ENCODE results near the gene CFAP73.

CFAP73 gene

GRCh38 chr12:113173081-113173698 lies 23.7 kb downstream of the CFAP73 start:
- ChIA-PET POLR2A (interaction anchor here (0.5 to 1.1 kb wide), 3 partner anchors 48 to 243 kb away, joined by 3 read pairs; partner anchors contain the start of gene TPCN1), CTCF (interaction anchor here (0.9 to 12.9 kb wide), 34 partner anchors 9 to 975 kb away, joined by 3 to 190 read pairs (median 6); partner anchors contain the start of genes CFAP73, DDX54, DTX1 and OAS2)
- TF ChIP-seq CTCF (IDR thresholded peaks at IDR 0.05; ENCODE audit: control extremely low read depth, extremely low read depth, low read depth, missing control alignments): no peak
- peak; percentile 64 for DNase-seq (ENCODE audit: extremely low spot score)

GRCh38 chr12:113174461-113175384 lies 25.2 kb downstream of the CFAP73 start:
- ChIA-PET POLR2A (interaction anchor here (0.7 kb wide), 1 partner anchor 1800 kb away, joined by 5 read pairs; no protein-coding TSS in a partner anchor), CTCF (interaction anchor here (0.8 to 12.9 kb wide), 52 partner anchors 9 to 977 kb away, joined by 3 to 190 read pairs (median 4); partner anchors contain the start of genes CFAP73, DDX54, OAS2 and RITA1)
- peak; percentile 89 for DNase-seq (ENCODE audit: extremely low spot score)
- TF ChIP-seq CTCF (IDR thresholded peaks at IDR 0.05; ENCODE audit: control extremely low read depth, extremely low read depth, low read depth, missing control alignments): peak; percentile 99

GRCh38 chr12:113179023-113179422 lies 29.5 kb downstream of the CFAP73 start:
- TF ChIP-seq CTCF (IDR thresholded peaks at IDR 0.05; ENCODE audit: control extremely low read depth, extremely low read depth, low read depth, missing control alignments): no peak
- DNase-seq (ENCODE audit: extremely low spot score): no peak
- ChIA-PET POLR2A (no interaction called here), CTCF (interaction anchor here (1.3 to 12.9 kb wide), 3 partner anchors 22 to 186 kb away, joined by 4 to 190 read pairs (median 10); partner anchors contain the start of gene CFAP73)

- CTCF ChIA-PET: interaction anchor here (1.1 kb wide), 1 partner anchor 132 kb away, joined by 3 read pairs; no protein-coding TSS in a partner anchor
- DNase-seq (ENCODE audit: extremely low spot score): no peak
- POLR2A ChIA-PET: no interaction called here
- TF ChIP-seq CTCF (IDR thresholded peaks at IDR 0.05; ENCODE audit: control extremely low read depth, extremely low read depth, low read depth, missing control alignments): no peak
Measured at GRCh38 chr12:113180333-113180732, 30.8 kb downstream of the CFAP73 start.

- CTCF ChIA-PET: interaction anchor here (0.7 to 1.1 kb wide), 3 partner anchors 9 to 133 kb away, joined by 3 read pairs; no protein-coding TSS in a partner anchor
- TF ChIP-seq CTCF (IDR thresholded peaks at IDR 0.05; ENCODE audit: control extremely low read depth, extremely low read depth, low read depth, missing control alignments): no peak
- no peak for DNase-seq (ENCODE audit: extremely low spot score)
- POLR2A ChIA-PET: no interaction called here
Measured at GRCh38 chr12:113181975-113182374, 32.5 kb downstream of the CFAP73 start.

GRCh38 chr12:113183030-113183589 lies 33.6 kb downstream of the CFAP73 start:
- ChIA-PET POLR2A (no interaction called here), CTCF (interaction anchor here (1.1 to 3.5 kb wide), 3 partner anchors 9 to 134 kb away, joined by 3 to 15 read pairs (median 11); no protein-coding TSS in a partner anchor)
- no peak for DNase-seq (ENCODE audit: extremely low spot score)
- no peak for TF ChIP-seq CTCF (IDR thresholded peaks at IDR 0.05; ENCODE audit: control extremely low read depth, extremely low read depth, low read depth, missing control alignments)

Measured in GM10248 (cell line).